ENCODE results near the gene SMNDC1.
"Not testable (repeated sequence)": the region's sequence is repeated elsewhere in the genome, so short reads cannot be mapped to it uniquely, and the experiment has no call there.

The SMNDC1 gene

GRCh38 chr10:110304780-110305421, at the start of gene SMNDC1:
Gene SMNDC1 (minus strand): TSS chr10:110304920. CDS start chr10:110303587, 1,333 bp downstream.
- peak; percentile 96 for DNase-seq (ENCODE audit: low spot score)

- DNase-seq (ENCODE audit: low spot score) = peak; percentile 79
Measured at GRCh38 chr10:110354322-110354766, 49.6 kb upstream of the SMNDC1 start.

- DNase-seq (ENCODE audit: low spot score) = peak; percentile 58
Measured at GRCh38 chr10:110353244-110354119, 48.8 kb upstream of the SMNDC1 start.

GRCh38 chr10:110352930-110353243, 48.2 kb upstream of the SMNDC1 start:
- no peak for DNase-seq (ENCODE audit: low spot score)

DNA sequence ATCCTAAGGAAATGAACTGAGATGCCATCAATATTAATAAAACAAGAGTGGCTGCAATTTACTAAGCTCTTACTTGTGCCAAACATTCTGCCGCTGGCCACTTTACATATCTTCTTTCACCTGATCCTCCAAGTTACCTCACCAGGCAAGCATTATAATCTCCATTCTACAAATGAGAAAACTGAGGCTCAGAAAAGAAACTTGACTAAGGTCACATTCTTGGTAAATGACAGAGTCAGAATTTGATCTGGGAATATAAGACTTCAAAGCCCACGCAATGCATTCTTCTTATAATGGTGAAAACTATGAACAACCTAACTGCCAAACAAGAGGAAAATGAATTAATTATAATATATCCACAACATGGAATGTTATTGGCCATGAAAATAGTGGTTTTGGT, 46.1 kb upstream of the SMNDC1 start:
- no peak for DNase-seq (ENCODE audit: low spot score)

GRCh38 chr10:110349831-110350230, 45.1 kb upstream of the SMNDC1 start:
- no peak for DNase-seq (ENCODE audit: low spot score)

- no peak for DNase-seq (ENCODE audit: low spot score)
Measured at GRCh38 chr10:110349386-110349785, 44.7 kb upstream of the SMNDC1 start.

- no peak for DNase-seq (ENCODE audit: low spot score)
Measured at GRCh38 chr10:110348336-110348735, 43.6 kb upstream of the SMNDC1 start.

- no peak for DNase-seq (ENCODE audit: low spot score)
Measured at GRCh38 chr10:110346914-110347313, 42.2 kb upstream of the SMNDC1 start.

DNA sequence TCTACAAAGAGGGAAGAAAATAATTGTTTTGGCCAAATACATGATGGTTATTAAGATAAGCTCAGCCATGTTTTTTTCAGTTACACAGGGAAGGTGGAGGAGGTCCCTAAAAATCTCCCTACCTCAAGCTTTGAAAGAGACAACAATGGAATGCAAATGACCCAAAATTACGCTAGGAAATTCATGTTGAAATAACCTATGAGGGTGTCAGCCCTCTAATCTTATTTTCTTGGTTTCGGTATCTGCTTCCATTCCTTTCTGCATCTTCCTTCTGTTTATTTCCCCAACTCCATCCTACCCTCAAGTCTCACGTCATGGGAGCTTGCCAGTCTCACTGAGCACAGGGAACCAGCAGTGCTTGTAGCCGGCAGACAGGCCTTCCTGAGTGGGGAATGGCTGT, 40.6 kb upstream of the SMNDC1 start:
- DNase-seq (ENCODE audit: low spot score) = no peak

- DNase-seq (ENCODE audit: low spot score) = no peak
Measured at GRCh38 chr10:110344622-110345021, 39.9 kb upstream of the SMNDC1 start.

DNA sequence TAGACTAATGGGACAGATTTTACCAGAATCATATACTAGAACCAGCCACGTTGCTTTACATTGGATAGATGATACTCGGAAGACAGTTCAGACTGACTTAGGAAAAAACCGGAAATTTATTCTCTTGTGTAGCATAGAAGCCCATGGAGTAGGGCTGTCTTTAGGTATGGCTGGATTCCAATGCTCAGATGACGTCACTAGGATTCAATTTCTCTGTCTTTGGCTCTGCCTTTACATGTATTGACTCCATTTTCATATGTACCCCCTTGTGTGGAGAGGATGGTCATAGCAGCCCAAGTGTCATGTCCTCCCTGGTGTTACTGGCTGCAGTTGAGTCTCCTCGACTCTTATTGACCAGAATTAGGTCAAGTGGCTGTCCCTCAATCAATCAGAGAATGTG, 39.2 kb upstream of the SMNDC1 start:
- no peak for DNase-seq (ENCODE audit: low spot score)

- no peak for DNase-seq (ENCODE audit: low spot score)
Measured at GRCh38 chr10:110340816-110341215, 36.1 kb upstream of the SMNDC1 start.

DNA sequence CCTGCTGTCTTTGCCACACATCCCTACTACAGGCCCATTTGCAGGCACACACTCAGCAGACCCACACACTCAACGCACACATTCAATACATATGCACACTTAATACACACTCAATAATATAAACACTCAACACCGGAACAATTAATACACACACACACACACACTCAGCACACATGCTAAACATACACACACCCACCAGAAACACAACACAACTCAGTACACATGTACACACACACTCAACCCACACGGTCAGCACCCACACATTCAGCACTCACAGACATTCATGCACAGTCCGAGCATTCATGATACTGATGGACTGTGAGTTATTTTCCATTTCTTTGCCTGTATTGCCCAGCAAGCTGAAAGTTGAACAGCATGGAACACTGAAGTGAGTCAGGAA, 35.4 kb upstream of the SMNDC1 start:
- no peak for DNase-seq (ENCODE audit: low spot score)

DNA sequence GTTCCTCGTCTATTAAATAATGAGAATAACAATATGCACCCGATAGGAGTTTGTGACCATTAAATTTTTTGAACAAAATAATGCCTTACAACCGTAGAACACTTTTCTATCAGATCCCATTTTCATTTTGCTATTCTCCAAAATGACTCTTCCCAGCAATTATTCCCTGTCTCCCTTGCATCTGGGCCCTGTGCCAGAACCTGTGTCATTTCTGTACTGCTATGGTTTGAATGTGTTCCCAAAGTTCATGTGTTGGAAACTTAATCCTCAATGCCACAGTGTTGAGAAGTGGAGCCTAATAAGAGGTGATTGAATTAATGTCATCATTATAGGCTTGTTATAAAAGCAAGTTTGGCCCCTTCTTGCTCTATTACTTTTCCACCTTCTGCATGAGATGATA, 33.2 kb upstream of the SMNDC1 start:
- no peak for DNase-seq (ENCODE audit: low spot score)

GRCh38 chr10:110337401-110337800, 32.7 kb upstream of the SMNDC1 start:
- no peak for DNase-seq (ENCODE audit: low spot score)

DNA sequence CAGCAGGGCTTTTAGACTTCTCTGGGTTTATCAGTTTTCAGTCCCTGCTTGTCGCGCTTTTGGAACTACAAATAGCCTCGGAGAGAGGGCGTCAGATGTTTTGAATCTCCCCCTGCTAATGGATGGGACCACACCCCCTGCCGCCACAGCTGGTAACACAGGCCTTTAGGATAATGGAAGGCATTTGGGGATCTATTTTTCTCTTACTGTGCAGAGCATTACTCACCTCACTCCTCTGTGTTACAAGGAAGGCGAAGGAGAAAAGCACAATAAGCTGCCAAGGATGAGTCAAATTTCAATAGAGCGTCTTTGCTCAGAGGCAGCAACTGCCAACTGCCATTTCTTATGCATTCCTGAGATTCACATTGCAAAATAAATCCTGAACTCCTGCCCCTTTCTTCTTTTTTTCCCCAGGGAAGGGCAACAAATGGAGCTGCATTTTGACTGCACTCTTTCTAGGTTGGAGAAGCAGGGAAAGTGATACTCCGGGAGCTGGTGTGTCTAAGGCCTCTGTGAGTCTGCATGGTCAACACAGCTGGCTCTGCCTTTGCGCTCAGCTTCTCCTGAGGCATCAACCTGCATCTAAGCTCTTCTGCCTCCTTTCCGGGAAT, 31.5 kb upstream of the SMNDC1 start:
- no peak for DNase-seq (ENCODE audit: low spot score)

GRCh38 chr10:110335314-110336064, 30.8 kb upstream of the SMNDC1 start:
- DNase-seq (ENCODE audit: low spot score) = no peak

GRCh38 chr10:110334061-110334656, 29.4 kb upstream of the SMNDC1 start:
- DNase-seq (ENCODE audit: low spot score) = no peak

GRCh38 chr10:110331226-110331795, 26.6 kb upstream of the SMNDC1 start:
- not testable (repeated sequence) for DNase-seq (ENCODE audit: low spot score)

- no peak for DNase-seq (ENCODE audit: low spot score)
Measured at GRCh38 chr10:110330675-110331074, 26.0 kb upstream of the SMNDC1 start.

All from CD4-positive, alpha-beta T cell treated with Interleukin-15 for 4 hours (primary cell).